ENCODE measurements around the gene MSRB3. TPM values are rescaled to one million over a fixed set of nuclear protein-coding genes. Genes with fewer than 3 reads are reported as not detected.
A peak's percentile ranks its signal among the peaks of the same experiment; 100 is the strongest.

MSRB3 gene
- total RNA-seq, 6 experiments from 2014 or later = 1.4 to 5.6 (median 2.6) TPM

DNA sequence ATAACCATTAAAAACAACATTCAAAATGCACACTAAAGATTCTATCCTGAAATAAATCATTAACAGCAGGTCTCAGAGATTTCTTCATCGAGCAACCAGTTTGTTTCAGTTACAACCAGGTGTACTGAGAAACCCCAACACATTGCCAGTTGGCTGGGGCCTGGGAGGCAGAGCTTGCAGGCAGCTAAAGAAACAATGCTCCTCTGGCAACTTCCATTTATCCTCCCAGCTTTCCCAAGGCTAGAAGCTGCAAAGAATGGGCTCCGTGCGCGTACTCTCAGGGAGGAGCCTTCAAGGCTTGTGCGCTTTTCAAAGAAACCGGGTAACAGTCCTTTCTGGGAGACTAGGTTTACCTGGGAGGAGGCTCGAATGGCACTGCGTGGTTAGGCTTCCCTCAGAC lies 181.6 kb downstream of the MSRB3 start:
- DNase-seq = peak; percentile 41 to 71 (median 70)
- Histone ChIP-seq H3K4me3 (no peak overlapping the region), H3K27ac (no peak overlapping the region), H3K27me3 (no peaks in the 10 kb centered on the region), H3K36me3 (no peaks in the 10 kb centered on the region), H3K4me1 (peaks cover 0 to 4% (median 0%) of the 10 kb centered on the region in 4 donors), H3K9me3 (no peaks in the 10 kb centered on the region)
- peak; percentile 82 to 96 (median 88) for ATAC-seq
- 77% methylated on average over 4 of the region's 8 CpGs for WGBS (ENCODE audit: insufficient coverage, low coverage, low lambda C conversion rate, missing lambda C conversion rate)
- intact Hi-C loops (cut with DNase I) = no loop called here
- TF ChIP-seq POLR2A (IDR thresholded peaks at IDR 0.05) = no peak
- TF ChIP-seq, protein P1, sequence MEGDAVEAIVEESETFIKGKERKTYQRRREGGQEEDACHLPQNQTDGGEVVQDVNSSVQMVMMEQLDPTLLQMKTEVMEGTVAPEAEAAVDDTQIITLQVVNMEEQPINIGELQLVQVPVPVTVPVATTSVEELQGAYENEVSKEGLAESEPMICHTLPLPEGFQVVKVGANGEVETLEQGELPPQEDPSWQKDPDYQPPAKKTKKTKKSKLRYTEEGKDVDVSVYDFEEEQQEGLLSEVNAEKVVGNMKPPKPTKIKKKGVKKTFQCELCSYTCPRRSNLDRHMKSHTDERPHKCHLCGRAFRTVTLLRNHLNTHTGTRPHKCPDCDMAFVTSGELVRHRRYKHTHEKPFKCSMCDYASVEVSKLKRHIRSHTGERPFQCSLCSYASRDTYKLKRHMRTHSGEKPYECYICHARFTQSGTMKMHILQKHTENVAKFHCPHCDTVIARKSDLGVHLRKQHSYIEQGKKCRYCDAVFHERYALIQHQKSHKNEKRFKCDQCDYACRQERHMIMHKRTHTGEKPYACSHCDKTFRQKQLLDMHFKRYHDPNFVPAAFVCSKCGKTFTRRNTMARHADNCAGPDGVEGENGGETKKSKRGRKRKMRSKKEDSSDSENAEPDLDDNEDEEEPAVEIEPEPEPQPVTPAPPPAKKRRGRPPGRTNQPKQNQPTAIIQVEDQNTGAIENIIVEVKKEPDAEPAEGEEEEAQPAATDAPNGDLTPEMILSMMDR (IDR thresholded peaks at IDR 0.05) = no peak

GRCh38 chr12:65461017-65461416 lies 182.5 kb downstream of the MSRB3 start:
- TF ChIP-seq, protein P1 (IDR thresholded peaks at IDR 0.05) = no peak
- TF ChIP-seq POLR2A (IDR thresholded peaks at IDR 0.05) = no peak
- no peaks in the 10 kb centered on the region for H3K27me3 ChIP-seq
- DNase-seq (no peak), ATAC-seq (no peak)
- no peak overlapping the region for H3K27ac ChIP-seq
- no peak overlapping the region for H3K4me3 ChIP-seq
- intact Hi-C loops (cut with DNase I) = no loop called here
- H3K4me1 ChIP-seq = peaks cover 0 to 4% (median 0%) of the 10 kb centered on the region in 4 donors
- WGBS (ENCODE audit: insufficient coverage, low coverage, low lambda C conversion rate, missing lambda C conversion rate) = 80% methylated on average over 1 of the region's 2 CpGs
- no peaks in the 10 kb centered on the region for H3K36me3 ChIP-seq
- no peaks in the 10 kb centered on the region for H3K9me3 ChIP-seq

GRCh38 chr12:65462484-65462883 lies 184.0 kb downstream of the MSRB3 start:
- no peak overlapping the region for H3K27ac ChIP-seq
- H3K4me1 ChIP-seq = peaks cover 0 to 4% (median 0%) of the 10 kb centered on the region in 4 donors
- no peaks in the 10 kb centered on the region for H3K27me3 ChIP-seq
- WGBS (ENCODE audit: insufficient coverage, low coverage, low lambda C conversion rate, missing lambda C conversion rate) = 90% methylated on average over 2 of the region's 2 CpGs
- intact Hi-C loops (cut with DNase I) = no loop called here
- TF ChIP-seq, protein P1 (IDR thresholded peaks at IDR 0.05) = no peak
- no peak for TF ChIP-seq POLR2A (IDR thresholded peaks at IDR 0.05)
- H3K4me3 ChIP-seq = no peak overlapping the region
- no peak for ATAC-seq
- no peaks in the 10 kb centered on the region for H3K9me3 ChIP-seq
- no peaks in the 10 kb centered on the region for H3K36me3 ChIP-seq
- DNase-seq = no peak

DNA sequence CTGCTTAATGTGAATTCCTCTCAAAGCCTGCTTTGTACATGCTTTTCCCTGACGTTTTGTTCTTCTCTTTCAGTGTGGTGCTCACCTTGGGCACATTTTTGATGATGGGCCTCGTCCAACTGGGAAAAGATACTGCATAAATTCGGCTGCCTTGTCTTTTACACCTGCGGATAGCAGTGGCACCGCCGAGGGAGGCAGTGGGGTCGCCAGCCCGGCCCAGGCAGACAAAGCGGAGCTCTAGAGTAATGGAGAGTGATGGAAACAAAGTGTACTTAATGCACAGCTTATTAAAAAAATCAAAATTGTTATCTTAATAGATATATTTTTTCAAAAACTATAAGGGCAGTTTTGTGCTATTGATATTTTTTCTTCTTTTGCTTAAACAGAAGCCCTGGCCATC lies 184.6 kb downstream of the MSRB3 start:
- no peaks in the 10 kb centered on the region for H3K27me3 ChIP-seq
- no peak for DNase-seq
- no peak overlapping the region for H3K4me3 ChIP-seq
- TF ChIP-seq, protein P1 (IDR thresholded peaks at IDR 0.05) = no peak
- no peak for TF ChIP-seq POLR2A (IDR thresholded peaks at IDR 0.05)
- intact Hi-C loops (cut with DNase I) = no loop called here
- WGBS (ENCODE audit: insufficient coverage, low coverage, low lambda C conversion rate, missing lambda C conversion rate) = 90% methylated on average over 5 of the region's 9 CpGs
- no peak overlapping the region for H3K27ac ChIP-seq
- H3K9me3 ChIP-seq = no peaks in the 10 kb centered on the region
- ATAC-seq = no peak
- no peaks in the 10 kb centered on the region for H3K36me3 ChIP-seq
- H3K4me1 ChIP-seq = peaks cover 0 to 4% (median 0%) of the 10 kb centered on the region in 4 donors

- TF ChIP-seq POLR2A (IDR thresholded peaks at IDR 0.05) = no peak
- TF ChIP-seq, protein P1 (IDR thresholded peaks at IDR 0.05) = no peak
- H3K36me3 ChIP-seq = no peaks in the 10 kb centered on the region
- WGBS (ENCODE audit: insufficient coverage, low coverage, low lambda C conversion rate, missing lambda C conversion rate) = 86% methylated on average over 1 of the region's 1 CpG
- no peaks in the 10 kb centered on the region for H3K9me3 ChIP-seq
- H3K27ac ChIP-seq = no peak overlapping the region
- intact Hi-C loops (cut with DNase I) = no loop called here
- DNase-seq (no peak), ATAC-seq (no peak)
- no peaks in the 10 kb centered on the region for H3K27me3 ChIP-seq
- H3K4me3 ChIP-seq = no peak overlapping the region
- H3K4me1 ChIP-seq = peaks cover 0 to 4% (median 0%) of the 10 kb centered on the region in 4 donors
Measured at GRCh38 chr12:65463611-65464010, 185.1 kb downstream of the MSRB3 start.
